ENCODE results near the gene CA12.

GRCh38 chr15:63392361-63393009 lies 10.8 kb upstream of the CA12 start:
- TF ChIP-seq, protein P1, sequence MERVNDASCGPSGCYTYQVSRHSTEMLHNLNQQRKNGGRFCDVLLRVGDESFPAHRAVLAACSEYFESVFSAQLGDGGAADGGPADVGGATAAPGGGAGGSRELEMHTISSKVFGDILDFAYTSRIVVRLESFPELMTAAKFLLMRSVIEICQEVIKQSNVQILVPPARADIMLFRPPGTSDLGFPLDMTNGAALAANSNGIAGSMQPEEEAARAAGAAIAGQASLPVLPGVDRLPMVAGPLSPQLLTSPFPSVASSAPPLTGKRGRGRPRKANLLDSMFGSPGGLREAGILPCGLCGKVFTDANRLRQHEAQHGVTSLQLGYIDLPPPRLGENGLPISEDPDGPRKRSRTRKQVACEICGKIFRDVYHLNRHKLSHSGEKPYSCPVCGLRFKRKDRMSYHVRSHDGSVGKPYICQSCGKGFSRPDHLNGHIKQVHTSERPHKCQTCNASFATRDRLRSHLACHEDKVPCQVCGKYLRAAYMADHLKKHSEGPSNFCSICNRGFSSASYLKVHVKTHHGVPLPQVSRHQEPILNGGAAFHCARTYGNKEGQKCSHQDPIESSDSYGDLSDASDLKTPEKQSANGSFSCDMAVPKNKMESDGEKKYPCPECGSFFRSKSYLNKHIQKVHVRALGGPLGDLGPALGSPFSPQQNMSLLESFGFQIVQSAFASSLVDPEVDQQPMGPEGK (CRISPR knock-in tag; IDR thresholded peaks at IDR 0.05; ENCODE audit: borderline replicate concordance), result no peak
- no peak for TF ChIP-seq HCFC1 (IDR thresholded peaks at IDR 0.05; ENCODE audit: low read depth, low read length)
